ENCODE results near the gene PARN.

The PARN gene

DNA sequence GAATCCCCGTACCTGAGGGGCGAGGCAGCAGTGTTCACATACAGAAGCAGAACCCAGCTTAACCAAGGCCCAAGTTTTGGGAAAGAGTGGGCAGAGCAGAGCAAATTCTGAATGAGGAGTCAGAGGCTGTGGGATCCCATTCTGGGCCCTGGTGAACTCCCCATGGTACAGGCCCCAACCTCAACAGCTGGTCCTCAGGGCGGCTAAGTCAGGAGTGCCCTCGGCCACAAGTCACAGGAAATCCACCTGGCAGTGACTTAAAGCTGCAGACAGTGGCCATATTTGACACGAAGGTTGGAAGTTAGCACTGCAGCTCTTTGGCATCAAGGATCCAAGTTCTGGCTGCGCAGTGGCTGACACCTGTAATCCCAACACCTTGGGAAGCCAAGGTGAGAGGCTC lies 237.1 kb downstream of the PARN start:
- Mint-ChIP-seq H3K4me3 (no peak overlapping the region), H3K36me3 (ENCODE audit: low read depth) (no peaks in the 10 kb centered on the region), H3K27ac (no peak overlapping the region), H3K27me3 (ENCODE audit: low read depth) (no peaks in the 10 kb centered on the region), H3K4me1 (ENCODE audit: low read depth) (no peaks in the 10 kb centered on the region), H3K9me3 (no peaks in the 10 kb centered on the region)
- DNase-seq (ENCODE audit: low spot score) = no peak

GRCh38 chr16:14389359-14389758 lies 240.7 kb downstream of the PARN start:
- Mint-ChIP-seq H3K4me3 (no peak overlapping the region), H3K27ac (no peak overlapping the region), H3K36me3 (ENCODE audit: low read depth) (no peaks in the 10 kb centered on the region), H3K27me3 (ENCODE audit: low read depth) (no peaks in the 10 kb centered on the region), H3K4me1 (ENCODE audit: low read depth) (no peaks in the 10 kb centered on the region), H3K9me3 (no peaks in the 10 kb centered on the region)
- no peak for DNase-seq (ENCODE audit: low spot score)

DNA sequence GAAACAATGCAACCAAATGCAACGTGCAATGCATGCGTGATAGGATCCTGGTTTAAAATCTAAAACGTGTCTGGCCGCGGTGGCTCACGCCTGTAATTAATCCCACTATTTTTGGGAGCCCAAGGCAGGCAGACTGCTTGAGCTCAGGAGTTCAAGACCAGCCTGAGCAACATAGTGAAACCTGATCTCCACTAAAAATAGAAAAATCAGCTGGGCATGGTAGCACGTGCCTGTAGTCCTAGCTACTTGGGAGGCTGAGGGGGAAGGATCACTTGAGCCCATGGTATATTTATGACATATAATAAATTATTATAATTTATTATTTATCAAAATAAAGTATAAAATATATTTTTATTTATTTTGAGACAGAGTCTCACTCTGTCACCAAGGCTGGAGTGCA lies 241.8 kb downstream of the PARN start:
- H3K36me3 Mint-ChIP-seq (ENCODE audit: low read depth) = no peaks in the 10 kb centered on the region
- no peak for DNase-seq (ENCODE audit: low spot score)
- no peaks in the 10 kb centered on the region for H3K4me1 Mint-ChIP-seq (ENCODE audit: low read depth)
- H3K27ac Mint-ChIP-seq = no peak overlapping the region
- H3K4me3 Mint-ChIP-seq = no peak overlapping the region
- H3K9me3 Mint-ChIP-seq = no peaks in the 10 kb centered on the region
- no peaks in the 10 kb centered on the region for H3K27me3 Mint-ChIP-seq (ENCODE audit: low read depth)

DNA sequence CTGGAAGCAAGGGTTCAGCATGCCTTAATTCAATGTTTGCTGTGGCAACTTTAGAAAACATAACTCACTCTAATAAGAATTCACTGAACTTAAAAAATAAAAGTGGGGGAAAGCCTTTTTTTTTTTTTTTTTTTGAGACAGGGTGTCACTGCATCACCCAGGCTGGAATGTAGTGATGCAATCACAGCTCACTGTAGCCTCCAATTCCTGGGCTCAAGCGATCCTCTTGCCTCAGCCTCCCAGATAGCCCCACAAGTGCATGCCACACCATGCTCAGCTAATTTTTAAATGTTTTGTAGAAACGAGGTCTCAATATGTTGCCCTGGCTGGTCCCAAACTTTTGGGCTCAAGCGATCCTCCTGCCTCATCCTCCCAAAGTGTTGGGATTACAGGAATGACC lies 243.9 kb downstream of the PARN start:
- no peaks in the 10 kb centered on the region for H3K27me3 Mint-ChIP-seq (ENCODE audit: low read depth)
- H3K4me3 Mint-ChIP-seq = no peak overlapping the region
- H3K36me3 Mint-ChIP-seq (ENCODE audit: low read depth) = no peaks in the 10 kb centered on the region
- H3K4me1 Mint-ChIP-seq (ENCODE audit: low read depth) = no peaks in the 10 kb centered on the region
- no peaks in the 10 kb centered on the region for H3K9me3 Mint-ChIP-seq
- H3K27ac Mint-ChIP-seq = no peak overlapping the region
- no peak for DNase-seq (ENCODE audit: low spot score)
